H7 (cell line): ENCODE results near the gene RPTOR. TPM values are rescaled to one million over a fixed set of nuclear protein-coding genes. Genes with fewer than 3 reads are reported as not detected.

Experiments
- DNase-seq: peaks from one replicate; pipeline ENCODE4 v3.0.0; 2012
- H3K27me3 ChIP-seq: 2 replicates; pipeline ENCODE4 v1.6.0; 2011; ENCODE audit warnings: mild to moderate bottlenecking, low read length; ENCODE audit not compliant: control insufficient read depth, insufficient read depth
- H3K36me3 ChIP-seq: replicated peaks from 2 replicates; pipeline ENCODE4 v1.5.1; 2011; ENCODE audit warnings: low read length; ENCODE audit not compliant: control insufficient read depth, insufficient read depth
- H3K4me3 ChIP-seq: 2 replicates; pipeline ENCODE4 v1.5.1; 2011; ENCODE audit warnings: low read depth, mild to moderate bottlenecking, control low read depth, low read length, moderate library complexity; ENCODE audit not compliant: insufficient read depth
- total RNA-seq: library from RNA; depleted of rRNA; stranded (reverse); fragments of >200 nt; shearing (Covaris generic); gene quantifications from 2 replicates; pipeline ENCODE4 v1.2.3, GENCODE V29; 2014

The RPTOR gene
- total RNA-seq, 1 experiment from 2014 or later: 20.9 TPM

DNA sequence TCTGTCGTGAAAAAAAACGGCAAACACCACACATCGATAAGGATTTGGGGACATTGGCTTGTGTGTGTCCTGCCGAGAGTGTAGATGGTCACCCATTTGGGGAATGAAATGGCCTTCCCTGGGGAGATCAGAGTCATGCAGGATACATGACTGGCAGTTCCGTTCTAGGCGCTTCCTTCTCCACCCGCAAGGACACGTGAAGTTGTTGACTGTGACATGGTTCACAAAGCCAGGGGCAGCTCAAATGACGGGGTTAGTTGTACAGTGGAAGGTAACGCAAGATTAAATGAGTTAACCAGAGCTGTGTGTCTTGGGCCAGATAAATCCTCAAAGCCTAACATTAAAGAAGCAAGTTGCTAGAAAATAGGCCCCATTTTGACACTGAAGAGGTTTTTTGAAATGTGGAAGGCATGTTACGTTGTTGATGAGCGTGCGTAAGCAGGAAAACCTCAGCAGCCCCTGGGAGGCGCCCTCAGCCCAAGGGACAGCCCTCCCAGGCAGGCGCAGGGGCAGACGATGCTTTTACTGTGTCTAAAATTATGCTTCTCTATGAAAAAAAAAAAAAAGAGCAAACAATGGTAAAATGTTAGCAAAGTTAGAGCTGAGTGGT, 411.1 kb downstream of the RPTOR start:
- H3K4me3 ChIP-seq: no peak overlapping the region
- no peaks in the 10 kb centered on the region; the same call in 1 of the 2 replicates for H3K36me3 ChIP-seq
- peak; percentile 71 for DNase-seq
- H3K27me3 ChIP-seq: no peaks in the 10 kb centered on the region

DNA sequence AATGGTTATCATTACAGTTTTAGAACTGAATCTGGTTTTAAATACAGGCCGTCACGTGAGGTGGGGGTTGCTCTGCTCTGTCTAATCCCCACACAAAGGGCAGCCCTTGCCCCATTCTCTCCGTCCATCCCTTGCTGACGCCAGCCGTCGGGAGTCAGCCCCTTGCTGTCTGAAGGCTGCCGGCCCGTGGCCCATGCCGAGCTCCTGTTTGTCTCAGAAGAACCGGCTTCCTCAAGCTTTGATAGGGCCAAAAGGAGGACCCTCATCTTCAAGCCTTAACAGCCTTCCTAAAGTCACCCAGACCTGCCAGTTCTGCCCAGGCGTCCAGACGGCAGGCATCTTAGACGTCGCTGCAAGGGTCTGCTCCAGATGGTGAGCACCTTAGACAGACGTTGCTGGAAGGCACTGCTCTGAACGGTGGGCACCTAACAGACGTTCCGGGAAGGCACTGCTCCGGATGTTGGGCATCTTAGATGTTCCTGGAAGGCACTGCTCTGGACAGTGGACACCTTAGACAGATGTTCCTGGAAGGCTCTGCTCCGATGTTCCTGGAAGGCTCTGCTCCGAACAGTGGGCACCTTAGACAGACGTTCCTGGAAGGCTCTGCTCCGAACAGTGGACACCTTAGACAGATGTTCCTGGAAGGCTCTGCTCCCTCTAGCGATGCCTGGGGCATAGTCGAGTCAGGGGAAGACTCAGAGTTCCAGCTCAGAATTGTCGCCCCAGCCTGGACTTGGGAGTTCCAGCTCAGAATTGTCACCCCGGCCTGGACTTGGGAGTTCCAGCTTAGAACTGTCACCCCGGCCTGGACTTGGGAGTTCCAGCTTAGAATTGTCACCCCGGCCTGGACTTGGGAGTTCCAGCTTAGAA, 411.9 kb downstream of the RPTOR start:
- Histone ChIP-seq H3K27me3 (no peaks in the 10 kb centered on the region), H3K4me3 (no peak overlapping the region), H3K36me3 (no peaks in the 10 kb centered on the region; the same call in 1 of the 2 replicates)
- peak; percentile 62 for DNase-seq

DNA sequence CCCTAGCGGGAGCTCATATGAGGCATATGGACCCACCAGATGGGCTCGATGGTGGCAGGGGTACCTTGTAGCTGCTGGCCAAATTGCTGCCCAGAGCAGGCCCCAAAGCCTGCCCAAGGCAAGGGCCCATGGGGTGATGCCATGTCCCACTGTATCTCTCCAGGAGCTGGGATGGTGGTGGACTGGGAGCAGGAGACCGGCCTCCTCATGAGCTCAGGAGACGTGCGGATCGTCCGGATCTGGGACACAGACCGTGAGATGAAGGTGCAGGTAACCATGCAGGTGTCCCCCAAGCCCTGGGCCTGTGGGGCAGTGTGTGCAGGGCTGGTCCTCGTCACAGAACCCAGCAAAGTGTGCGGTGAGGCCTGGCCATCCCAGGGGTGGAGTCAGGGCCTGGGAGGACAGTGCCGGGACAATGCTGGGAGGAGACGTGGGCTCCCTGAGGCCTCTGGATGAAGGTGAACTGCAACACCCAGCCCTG, 412.9 kb downstream of the RPTOR start:
- Histone ChIP-seq H3K4me3 (no peak overlapping the region), H3K27me3 (no peaks in the 10 kb centered on the region), H3K36me3 (no peaks in the 10 kb centered on the region)
- peak; percentile 42 for DNase-seq

DNA sequence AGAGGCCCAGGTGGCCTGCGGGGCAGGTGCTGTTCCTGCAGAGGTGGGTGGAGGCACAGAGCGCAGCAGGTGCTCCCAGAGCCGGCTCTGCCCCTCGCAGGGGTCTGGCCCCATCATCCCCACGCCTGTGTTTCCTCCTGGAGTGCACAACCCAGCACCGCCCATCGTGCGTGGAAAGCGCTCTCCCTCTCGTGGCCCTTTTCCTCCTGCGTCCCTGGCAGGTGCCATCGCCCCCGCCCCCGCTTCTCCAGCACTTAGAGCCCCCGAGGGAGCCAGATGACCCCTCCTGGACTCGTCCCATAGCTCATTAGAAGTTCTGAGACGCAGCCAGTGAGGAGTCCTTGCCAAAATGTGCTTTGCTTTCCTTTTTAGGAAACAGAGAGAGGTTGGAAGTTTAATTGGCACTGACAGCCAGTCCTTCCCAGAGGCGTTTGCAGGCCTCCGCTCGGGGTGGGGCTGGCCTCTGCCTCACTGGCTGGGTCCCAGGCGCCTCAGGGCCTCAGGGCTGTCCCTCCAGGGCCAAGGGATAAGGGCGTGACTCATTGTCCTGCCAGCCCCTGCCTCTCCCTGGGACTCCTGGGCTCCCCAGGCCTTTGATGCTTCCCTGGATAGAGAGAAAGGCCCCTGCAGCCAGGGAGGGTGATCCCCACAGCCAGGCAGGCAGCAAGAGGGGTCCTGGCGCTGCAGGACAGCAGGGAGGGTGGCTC, 414.8 kb downstream of the RPTOR start:
- H3K36me3 ChIP-seq: no peaks in the 10 kb centered on the region
- peak; percentile 62 for DNase-seq
- no peaks in the 10 kb centered on the region for H3K27me3 ChIP-seq
- H3K4me3 ChIP-seq: no peak overlapping the region

DNA sequence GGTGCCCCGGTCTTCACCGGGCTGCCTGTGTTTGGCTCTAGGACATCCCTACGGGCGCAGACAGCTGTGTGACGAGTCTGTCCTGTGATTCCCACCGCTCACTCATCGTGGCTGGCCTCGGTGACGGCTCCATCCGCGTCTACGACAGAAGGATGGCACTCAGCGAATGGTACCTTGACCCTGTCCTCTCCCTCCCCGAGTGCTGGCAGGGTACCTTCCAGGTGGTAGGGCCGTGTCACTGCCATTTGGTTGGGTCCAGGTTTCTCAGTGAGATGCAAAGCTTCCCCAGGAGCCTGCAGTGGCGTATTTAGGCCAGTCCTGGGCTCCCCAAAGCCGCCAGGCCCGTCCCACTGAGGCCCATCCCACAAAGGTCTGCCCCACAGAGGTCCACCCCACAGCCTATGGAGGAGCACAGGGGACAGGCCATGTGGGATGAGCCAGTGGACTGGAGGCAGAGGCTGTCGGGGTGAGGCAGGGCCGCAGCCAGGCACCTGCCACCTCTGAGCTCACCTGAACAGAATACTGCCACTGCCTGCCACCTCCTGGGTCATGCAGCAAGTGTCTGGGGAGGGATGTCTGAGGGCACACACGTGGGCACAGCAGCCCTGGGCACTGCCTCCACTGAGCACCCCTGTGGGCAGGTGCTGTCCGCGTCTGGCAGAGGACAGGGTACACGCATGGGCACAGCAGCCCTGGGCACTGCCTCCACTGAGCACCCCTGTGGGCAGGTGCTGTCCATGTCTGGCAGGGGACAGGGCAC, 415.6 kb downstream of the RPTOR start:
- Histone ChIP-seq H3K36me3 (no peaks in the 10 kb centered on the region), H3K27me3 (no peaks in the 10 kb centered on the region), H3K4me3 (no peak overlapping the region)
- peak; percentile 48 for DNase-seq

DNA sequence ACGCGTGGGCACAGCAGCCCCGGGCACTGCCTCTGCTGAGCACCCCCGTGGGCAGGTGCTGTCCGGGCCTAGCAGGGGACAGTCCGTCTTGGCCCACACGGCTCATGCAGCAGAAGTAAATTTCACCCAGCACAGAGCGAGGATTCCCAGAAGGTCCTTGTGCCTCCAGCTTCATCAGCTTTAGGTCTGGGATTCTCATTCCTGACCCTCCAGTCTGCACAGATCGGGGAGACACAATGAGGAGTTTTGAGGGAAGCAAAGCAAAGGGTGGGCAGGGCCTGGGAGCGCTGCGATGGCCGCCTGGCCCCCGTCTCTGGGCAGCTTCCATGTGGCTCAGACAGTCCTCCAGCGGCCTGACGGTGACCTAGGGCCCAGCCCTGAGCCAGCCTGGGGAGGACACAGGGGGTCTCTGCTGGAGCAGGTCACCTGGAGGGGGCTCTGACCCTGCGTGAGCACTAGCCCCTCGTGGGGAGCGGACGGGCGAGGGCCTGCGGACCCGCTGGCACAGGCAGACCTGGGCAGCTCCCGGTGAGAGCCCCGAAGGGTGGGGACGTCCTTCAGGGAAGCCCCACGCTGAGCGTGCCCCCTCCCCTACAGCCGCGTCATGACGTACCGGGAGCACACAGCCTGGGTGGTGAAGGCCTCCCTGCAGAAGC, 416.3 kb downstream of the RPTOR start:
- Histone ChIP-seq H3K4me3 (no peak overlapping the region), H3K27me3 (no peaks in the 10 kb centered on the region), H3K36me3 (no peaks in the 10 kb centered on the region)
- DNase-seq: peak; percentile 39

DNA sequence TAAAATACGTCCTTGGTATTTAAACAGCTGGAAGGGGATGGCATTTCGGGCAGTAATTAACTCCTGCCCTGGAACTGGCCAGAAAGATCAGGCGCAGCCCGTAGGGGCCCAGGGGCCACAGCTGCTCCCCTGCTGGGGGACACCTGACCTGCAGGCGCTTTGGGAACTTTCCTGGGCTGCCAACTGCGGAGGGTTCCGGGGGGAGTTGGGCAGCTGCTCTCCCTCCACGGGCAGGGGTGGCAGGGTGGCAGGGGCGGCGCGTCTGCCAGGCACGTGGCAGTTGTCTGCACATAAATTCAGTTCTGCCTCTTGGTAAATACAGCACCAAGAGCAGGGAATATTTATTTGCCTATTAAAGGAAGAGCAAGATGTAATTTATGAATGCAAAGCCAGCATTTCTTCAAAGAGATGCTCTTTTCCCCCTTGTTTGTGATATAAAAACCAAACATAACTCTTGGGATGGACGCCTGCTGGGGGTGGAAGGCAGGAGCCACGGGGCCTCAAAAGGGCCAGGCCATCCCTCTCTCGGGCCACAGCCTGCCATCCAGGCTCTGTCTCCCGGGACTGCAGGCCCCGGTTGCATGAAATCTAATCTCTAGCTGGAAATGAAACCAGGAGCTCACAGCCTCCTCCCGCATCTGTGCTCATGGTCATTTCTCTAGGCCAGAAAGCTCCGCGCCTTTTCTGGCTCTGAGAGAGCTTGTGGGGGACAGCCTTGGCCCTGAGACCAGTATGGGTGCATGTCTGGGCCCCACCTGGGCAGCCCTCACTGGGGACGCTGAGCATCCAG, 417.1 kb downstream of the RPTOR start:
- H3K4me3 ChIP-seq: no peak overlapping the region
- peak; percentile 76 for DNase-seq
- H3K27me3 ChIP-seq: no peaks in the 10 kb centered on the region
- H3K36me3 ChIP-seq: no peaks in the 10 kb centered on the region

DNA sequence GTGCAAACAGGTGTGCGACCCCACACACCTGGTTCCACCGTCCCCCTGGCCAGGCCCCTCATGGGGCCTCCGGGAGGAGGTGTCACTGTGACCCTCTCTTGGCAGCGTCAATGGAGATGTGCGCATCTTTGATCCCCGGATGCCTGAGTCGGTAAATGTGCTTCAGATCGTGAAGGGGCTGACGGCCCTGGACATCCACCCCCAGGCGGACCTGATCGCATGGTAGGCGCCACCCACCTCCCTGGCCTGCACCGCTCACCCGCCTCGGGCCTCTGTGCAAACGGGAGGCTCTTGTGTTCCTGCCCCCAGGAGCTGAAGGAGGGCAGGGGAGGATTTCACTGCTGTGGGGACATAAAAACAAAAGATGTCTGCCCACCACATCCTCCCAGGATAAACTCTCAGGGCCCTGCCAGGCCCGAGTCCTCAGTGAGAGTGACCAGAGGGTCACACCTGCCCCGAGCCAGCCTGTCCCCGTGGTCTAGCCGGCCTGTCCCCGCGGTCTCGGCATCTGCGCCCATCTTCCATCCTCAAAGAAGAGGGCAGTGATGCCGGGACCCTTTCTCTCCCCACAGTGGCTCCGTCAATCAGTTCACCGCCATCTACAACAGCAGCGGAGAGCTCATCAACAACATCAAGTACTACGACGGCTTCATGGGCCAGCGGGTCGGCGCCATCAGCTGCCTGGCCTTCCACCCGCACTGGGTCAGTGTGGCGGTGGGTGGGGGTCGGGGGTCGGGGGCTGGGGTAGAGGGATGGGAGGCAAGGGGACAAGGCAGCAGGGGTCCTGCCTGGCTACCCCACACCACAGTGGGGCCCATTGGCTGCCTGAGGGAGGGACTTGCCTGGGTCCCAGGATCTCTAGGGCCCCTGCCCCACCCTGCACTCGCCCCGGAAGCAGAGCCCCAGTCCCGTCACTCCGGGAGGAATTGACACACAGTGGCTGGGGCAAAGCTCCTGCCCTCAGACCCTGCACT, 418.0 kb downstream of the RPTOR start:
- Histone ChIP-seq H3K4me3 (no peak overlapping the region), H3K36me3 (no peaks in the 10 kb centered on the region), H3K27me3 (no peaks in the 10 kb centered on the region)
- no peak for DNase-seq

DNA sequence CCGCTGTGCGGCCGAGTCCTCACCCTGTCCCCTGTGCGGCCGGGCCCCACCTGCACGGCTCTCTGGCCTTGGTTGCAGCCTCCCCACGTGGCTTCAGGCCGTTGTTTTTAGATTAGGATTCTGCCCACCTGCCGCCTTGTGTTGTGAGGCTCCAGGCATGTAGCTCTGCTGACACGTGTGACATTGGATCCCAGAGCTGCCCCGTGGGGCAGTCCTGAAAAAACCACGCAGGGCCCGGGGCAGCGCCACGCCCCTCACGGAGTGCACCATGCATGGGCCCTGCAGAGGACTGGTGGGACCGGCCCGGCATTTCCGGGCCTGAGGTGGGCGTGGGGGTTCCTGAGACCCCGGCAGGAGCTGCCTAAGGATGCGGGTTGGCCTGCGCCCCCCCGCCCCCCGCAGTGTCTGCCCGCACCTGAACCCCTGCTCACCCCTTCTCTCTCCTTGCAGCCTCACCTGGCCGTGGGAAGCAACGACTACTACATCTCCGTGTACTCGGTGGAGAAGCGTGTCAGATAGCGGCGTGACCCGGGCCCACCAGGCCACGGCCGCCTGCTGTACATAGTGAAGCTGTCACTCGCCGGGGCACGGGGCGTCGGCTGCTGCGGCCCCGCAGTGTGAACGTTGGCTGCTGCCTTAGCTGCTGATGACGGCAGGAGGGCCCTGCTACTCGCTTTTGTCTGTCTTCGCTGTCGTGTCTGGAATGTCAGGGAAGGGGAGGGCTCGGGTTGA, 419.3 kb downstream of the RPTOR start:
- H3K27me3 ChIP-seq: no peaks in the 10 kb centered on the region
- no peaks in the 10 kb centered on the region for H3K36me3 ChIP-seq
- DNase-seq: peak; percentile 86
- no peak overlapping the region for H3K4me3 ChIP-seq

DNA sequence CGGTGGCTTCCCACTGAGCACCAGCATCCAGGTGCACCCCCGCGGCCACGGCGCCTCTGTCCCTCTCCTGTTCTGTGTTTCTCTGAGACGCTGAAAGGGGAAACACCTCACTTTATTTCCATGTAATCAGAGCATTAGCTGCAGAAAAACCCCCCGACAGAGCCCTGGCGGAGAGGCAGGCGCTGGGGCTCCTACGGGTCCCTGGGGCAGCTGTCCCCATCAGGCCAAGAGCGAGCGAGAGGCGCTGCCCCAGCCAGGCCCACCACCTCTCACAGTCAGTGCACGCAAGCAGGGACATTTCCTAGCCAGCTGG, 419.9 kb downstream of the RPTOR start:
- Histone ChIP-seq H3K27me3 (no peaks in the 10 kb centered on the region), H3K4me3 (no peak overlapping the region), H3K36me3 (no peaks in the 10 kb centered on the region)
- DNase-seq: no peak

DNA sequence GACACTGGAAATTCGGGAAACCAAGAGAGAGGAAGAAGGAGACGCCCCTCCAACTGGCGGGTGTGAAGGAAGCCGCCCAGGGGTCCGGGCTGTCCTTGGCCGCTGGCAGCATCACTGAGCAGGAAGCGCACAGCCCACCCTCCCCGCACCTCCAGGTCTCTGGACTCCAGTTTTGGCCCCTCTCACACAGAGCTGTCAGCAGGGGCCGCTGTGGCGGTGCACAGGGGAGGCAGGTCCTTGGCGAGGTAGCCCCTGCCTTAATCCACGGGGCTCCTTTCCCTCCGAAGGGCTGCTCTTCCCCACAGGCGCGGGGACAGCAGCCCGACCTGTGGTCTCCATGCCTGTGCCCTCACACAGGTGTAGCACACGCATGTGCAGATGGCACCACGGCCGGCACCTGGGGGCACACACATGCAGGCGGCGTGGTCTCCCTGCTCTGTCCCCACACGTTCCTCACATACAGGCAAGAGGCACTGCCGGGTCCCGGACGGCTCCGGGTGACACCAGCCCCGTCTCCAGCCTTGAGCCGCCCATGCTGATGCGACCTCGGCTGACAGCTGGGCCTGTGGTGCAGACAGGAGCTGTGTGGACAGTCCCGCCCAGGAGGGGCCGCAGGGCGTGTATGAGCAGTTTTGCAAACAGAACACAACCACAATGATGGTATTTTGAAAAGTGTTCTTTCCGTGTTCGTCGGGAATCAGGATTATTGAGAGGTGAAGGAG, 420.4 kb downstream of the RPTOR start:
- no peaks in the 10 kb centered on the region for H3K27me3 ChIP-seq
- H3K36me3 ChIP-seq: no peaks in the 10 kb centered on the region
- DNase-seq: peak; percentile 74
- no peak overlapping the region for H3K4me3 ChIP-seq
